Stimulated activated naive CD4-positive, alpha-beta T cell (primary cell): ENCODE data around the gene ZFP57.

Experiments used
- DNase-seq, 6 experiments: peaks; one replicate each; lab custom pipeline; 2025; lab: John Stamatoyannopoulos, UW

The ZFP57 gene

DNA sequence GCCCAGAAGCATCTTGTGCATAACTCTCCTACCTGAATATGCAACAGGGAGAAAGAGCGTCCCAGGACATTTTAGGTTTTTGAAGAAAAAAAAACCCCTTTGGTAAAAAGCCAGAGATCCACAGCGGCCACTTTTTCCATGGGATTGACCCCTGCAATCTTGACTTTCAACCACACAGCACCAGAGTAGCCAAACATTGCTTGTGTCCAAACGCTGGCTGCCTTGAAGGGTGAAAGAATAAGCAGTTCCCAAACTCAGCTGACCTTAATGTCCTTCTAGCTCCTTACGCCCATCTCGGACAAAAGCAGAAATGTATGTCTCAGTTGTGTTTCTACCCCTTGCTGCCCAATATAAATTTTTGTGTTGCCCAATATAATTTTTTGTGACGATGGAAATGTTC is 25.3 kb downstream of the ZFP57 start:
- no peak for DNase-seq

DNA sequence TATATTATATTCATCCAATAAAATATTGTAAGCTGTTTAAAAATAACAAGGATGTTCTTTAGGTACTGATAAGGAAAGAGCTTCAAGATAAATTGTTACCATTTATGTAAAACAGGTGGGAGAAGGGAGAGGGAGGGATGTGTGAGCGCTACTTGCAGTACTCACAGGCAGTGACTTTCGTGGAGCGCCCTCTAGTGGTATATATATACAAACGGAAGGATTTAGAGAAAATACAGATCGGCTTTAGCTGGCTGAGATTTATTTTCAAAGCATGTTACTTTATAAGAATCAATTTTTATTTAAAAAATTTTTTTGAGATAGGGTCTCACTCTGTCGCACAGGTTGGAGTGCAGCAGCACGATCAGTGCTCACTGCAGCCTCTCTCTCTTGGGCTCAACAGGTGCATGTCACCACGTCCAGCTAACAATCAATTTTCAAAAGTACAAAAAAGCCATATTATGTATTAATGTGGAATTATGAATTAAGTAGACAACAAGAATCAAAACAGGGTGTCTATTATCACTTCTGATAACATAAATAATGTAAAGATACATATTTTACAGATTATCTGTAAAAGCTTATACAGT is 27.4 kb downstream of the ZFP57 start:
- peak in 5 of 6 experiments; percentile 9 to 75 (median 32) for DNase-seq

DNA sequence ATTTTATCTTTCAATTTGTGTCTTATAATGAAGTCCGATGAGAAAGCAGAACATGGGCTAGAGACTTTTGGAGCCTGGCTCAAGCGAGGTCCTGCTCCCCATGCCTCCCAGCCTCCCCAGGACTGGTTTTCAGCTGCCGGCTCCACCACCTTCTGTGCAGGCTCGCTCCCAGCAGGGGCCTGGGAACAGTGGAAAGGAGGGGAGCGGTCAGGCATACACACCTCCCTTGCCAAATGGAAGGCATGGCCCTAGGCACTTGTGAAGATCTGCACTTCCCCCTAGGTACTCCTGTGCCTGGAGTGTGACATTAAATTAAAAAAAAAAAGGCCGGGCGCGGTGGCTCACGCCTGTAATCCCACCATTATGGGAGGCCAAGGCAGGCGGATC is 28.8 kb downstream of the ZFP57 start:
- DNase-seq: no peak

GRCh38 chr6:29651413-29652197 is 29.3 kb downstream of the ZFP57 start:
- DNase-seq: peak in 3 of 6 experiments; percentile 16 to 64 (median 37)

DNA sequence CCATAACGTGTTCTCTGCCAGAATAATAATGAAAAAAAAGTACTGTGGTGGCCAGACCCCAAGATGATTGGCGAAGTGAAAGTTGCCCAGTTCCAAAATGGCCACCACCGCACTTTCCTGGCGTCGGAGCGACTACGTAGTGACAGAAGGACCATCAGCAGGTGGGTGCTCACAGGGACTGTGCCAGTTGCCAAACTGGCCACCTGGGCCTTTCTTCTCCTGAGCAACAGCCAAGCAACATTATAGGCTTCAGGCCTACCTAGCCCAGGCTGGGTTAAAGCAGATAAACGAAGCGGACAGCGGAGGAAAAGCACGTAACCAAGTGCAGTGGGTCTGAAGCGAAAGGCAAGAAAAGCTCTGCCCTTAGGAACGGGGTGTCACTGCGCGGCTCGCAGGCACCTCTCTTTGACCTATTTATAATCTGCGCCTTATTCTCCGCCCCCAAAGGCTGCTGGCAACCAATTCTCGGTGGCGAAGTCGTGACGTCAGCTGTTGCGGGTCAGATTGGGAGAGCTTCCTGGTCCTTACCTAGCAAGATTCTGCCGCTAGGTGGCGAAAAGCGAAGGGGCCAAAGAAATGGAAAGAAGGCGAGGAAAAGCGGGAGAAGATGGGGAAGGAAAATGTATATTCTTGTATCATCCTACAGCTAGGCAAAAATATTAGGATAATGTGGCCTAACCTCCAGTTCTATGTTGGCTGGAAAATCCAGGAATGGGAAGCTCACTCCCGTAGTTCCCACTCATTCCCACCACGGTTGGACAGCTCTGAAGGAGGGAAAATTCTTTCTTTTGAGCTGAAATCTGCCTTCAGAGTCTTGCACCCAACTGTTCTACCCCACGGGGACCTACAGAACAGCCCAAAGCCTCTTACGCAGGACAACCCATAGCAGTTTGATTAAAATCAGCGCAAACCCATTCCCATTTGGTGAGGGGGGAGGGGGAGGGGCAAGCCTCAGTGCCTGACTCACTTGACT is 31.0 kb downstream of the ZFP57 start:
- DNase-seq: peak; percentile 91 to 98 (median 97)

- no peak for DNase-seq
Observed at GRCh38 chr6:29647927-29648642, 32.9 kb downstream of the ZFP57 start.

- DNase-seq: peak in 5 of 6 experiments; percentile 12 to 48 (median 37)
Observed at GRCh38 chr6:29641430-29642148, 39.4 kb downstream of the ZFP57 start.

DNA sequence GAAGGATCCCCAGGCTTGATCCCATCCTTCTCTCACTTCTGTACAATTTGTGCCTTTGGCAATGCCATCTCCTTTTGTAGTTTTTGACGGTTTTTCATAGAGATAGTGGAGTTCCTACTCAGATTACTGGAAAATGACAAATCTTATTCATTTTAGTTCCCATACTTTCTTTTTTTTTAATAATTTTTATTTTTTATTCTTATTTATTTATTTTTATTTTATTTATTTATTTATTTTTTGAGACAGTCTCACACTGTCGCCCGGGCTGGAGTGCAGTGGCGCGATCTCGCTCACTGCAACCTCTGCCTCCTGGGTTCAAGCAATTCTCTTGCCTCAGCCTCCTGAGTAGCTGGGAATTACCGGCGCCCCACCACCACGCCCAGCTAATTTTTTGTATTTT is 43.7 kb downstream of the ZFP57 start:
- no peak for DNase-seq

DNA sequence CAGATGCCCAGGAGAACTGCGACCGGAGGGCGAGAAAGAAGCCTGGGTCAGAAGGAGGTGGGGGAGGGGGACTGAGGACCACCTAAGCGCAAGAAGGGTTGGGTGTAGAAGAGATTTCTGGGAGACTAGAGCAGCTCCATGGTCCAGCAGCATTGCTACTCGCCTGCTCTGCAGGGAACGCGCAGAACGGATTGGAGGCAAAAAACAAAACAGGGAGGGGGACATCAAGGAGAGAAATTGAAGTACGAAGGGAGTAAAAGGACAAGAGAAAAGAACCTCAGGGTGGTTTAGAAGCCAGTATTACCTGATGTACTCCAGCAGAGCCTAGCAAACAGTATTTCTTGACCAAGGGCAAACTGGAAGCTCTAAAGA is 47.4 kb downstream of the ZFP57 start:
- peak in 1 of 6 experiments; percentile 33 for DNase-seq

DNA sequence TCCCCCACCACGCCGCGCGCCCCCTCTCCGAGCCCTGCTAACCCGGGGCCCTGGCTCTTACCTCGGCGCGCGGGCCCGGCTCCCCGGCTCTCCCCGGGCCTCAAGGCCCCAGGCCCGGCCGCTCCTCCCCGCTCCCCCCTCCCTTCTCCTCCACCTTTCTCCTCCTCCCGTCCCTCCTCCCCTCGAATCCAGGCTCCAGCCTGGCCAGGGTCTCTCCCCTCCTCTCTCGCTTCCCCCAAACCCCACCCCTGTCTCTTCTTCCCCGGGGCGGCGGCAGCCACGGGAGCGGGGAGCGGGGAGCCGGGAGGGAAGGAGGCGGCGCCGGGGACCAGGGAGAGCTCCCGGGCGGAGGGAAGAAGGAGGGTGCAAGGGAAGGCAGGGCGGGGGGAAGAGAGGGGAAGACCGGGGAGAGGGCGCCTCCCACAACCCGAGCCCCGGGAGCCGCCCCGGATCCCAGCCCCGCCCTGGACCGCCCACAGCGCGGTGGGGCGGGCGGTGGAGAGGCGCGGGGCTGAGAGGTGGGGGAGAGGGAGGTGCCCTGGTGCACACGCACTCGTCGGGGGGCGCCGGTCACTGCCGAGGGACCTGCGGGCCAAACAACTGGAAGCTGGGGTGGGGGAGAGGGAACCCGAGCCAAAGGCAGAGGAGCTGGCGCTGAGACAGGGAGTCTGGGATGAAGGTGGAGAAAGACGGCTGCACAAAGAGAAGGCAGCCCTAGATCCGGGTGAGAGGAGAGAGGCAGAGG is 48.0 kb downstream of the ZFP57 start, which contains the start of gene GABBR1:
Gene GABBR1, minus strand, starts transcription at position 395 of the 745 bp plus-strand sequence. CDS start 798 bp downstream, outside the sequence.
- peak; percentile 36 to 75 (median 62) for DNase-seq

GRCh38 chr6:29631860-29632731 is 48.9 kb downstream of the ZFP57 start:
- peak; percentile 34 to 72 (median 59) for DNase-seq

- DNase-seq: no peak
Observed at GRCh38 chr6:29631209-29631810, 49.6 kb downstream of the ZFP57 start.

- no peak for DNase-seq
Observed at GRCh38 chr6:29630315-29630714, 50.6 kb downstream of the ZFP57 start.

- no peak for DNase-seq
Observed at GRCh38 chr6:29629571-29629970, 51.4 kb downstream of the ZFP57 start.

DNA sequence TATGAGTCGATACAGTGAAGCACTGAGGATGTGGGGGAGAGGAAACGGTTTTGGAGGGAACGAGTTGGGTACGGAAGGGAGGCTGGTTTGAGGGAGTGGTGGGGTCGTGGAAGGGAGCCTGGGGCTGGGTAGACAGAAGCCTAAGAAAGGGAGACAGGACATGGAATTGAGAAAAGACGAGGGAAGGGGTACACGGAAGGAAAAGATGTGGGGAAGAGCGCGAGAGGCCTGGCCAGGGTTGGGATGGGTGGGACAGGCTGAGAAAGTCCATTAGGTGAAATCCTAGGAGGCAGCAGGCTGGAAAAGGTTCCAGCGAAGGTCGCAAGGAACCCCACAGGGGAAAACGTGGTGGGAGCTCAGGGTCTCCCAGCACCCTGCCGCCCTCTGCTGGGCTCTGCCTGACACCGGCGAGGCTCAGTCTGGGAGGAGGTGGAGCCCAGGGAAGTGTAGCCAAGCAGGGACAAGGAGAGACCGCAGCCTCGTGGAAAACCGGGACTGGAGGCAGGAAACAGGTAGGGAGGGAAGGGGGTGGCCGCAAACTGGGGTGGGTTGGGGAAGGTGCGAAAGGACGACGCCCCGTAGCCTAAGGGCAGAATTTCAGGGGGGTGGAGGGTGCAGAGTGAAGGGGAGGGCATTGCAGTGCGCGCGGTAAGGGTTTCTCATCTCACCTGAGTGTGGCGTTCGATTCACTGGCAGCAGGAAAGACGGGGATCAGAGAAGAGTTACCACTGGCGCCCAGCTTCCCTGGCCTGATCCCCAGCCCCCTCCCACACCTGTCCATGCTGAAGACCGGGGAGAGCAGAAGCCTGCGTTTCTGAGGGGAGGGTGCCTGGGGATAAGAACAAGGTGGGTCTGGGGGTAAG is 52.3 kb downstream of the ZFP57 start:
- peak; percentile 11 to 46 (median 34) for DNase-seq

DNA sequence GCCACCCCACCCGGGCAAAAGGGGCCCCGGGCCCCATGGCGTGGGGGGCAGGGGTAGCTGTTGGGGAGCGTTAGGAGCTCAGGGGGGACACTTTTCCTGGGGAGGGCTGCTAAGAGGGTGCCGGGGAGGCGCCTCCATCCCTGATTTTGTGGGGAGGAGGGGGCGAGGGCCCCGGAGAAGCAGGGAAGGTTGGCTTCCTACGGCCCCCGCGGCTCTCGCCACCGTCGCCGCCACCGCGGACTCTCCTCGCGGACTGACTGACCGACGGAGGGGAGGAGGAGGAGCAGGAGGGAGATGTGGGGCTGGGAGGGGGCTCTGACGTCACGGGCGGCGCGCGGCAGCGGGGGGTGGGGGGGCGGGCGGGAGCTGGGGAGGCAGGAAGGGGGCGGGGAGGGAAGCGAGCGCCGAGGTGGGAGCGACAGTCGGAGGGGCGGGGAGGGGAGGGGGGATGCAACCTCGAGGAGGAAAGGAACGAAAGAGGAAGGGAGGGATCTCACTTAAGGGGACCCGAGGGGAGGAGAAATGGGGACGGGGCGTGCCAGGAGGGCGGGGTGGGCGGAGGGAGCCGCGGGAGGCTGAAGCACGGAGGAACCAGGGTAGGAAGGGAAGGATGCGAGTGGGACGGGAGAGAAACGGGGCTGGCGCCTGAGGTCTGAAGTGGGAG is 53.1 kb downstream of the ZFP57 start:
- peak in 5 of 6 experiments; percentile 36 to 69 (median 49) for DNase-seq
